MG63 (cell line): ENCODE results near the gene SNED1. TPM values are rescaled to one million over a fixed set of nuclear protein-coding genes. Genes with fewer than 3 reads are reported as not detected.

Experiments used
- DNase-seq: peaks from one replicate; pipeline ENCODE4 v3.0.0-alpha.2; 2020
- H3K27me3 ChIP-seq: fragments of 250-450 bp; sonication (Bioruptor Pico); 2 replicates; pipeline ENCODE4 v1.5.1; 2020; ENCODE audit warnings: mild to moderate bottlenecking, moderate library complexity
- H3K36me3 ChIP-seq: fragments of 250-450 bp; sonication (Bioruptor Pico); 2 replicates; pipeline ENCODE4 v1.5.1; 2020; ENCODE audit warnings: mild to moderate bottlenecking, moderate library complexity
- H3K4me3 ChIP-seq: fragments of 250-450 bp; sonication (Bioruptor Pico); 2 replicates; pipeline ENCODE4 v1.5.1; 2020; ENCODE audit warnings: mild to moderate bottlenecking, moderate library complexity
- H3K9me3 ChIP-seq: fragments of 250-450 bp; sonication (Bioruptor Pico); 2 replicates; pipeline ENCODE4 v1.5.1; 2020; ENCODE audit warnings: mild to moderate bottlenecking, moderate library complexity
- total RNA-seq: library from RNA; depleted of rRNA; stranded (reverse); fragments of >200 nt; shearing (Covaris generic); gene quantifications from 2 replicates; pipeline ENCODE4 v1.2.3, GENCODE V29; 2014; ENCODE audit warnings: low replicate concordance

The SNED1 gene
- total RNA-seq, 1 experiment from 2014 or later: 5.1 TPM

DNA sequence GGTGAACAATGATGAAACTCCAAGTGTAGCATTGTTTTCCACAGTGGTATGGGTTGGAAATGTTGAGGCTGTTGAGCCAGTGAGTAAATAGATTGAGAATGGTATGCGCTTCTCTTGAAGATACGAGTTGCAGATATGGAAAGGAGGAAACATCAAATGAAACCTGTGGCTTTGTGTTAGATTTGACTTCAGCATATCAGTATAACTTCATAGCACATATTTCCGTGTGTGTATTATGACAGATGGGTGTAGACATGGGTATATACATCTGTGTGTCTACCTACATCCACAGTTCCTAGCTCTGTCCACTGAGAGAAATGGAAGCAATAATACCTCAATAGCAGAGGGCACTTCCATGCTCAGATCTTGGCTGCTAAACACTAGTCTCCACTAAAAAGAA, 8.0 kb downstream of the SNED1 start:
- H3K9me3 ChIP-seq: peaks cover 32% of the 10 kb centered on the region
- no peak for DNase-seq
- peaks cover 24% of the 10 kb centered on the region for H3K36me3 ChIP-seq
- no peaks in the 10 kb centered on the region for H3K27me3 ChIP-seq
- H3K4me3 ChIP-seq: no peak overlapping the region

DNA sequence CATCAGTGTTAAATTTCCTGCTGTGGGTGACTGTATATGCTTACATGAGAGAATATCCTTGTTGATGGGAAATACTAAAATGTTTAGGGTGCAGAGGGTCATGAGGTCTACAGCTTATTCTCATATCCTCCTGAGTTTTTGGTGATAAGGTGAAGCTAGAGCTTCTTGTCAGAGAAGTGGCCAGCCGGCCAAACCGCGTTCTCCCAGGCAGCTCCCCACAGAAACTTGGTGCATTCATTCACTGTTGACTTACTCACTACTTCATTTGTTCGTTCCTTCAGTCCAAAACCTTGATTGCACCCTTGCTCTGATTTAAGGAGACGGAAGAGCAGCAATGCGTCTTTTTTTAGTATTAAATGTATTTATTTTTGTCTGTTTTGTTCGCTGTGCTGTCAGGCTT, 8.7 kb downstream of the SNED1 start:
- Histone ChIP-seq H3K36me3 (peaks cover 19% of the 10 kb centered on the region), H3K9me3 (peaks cover 32% of the 10 kb centered on the region), H3K4me3 (no peak overlapping the region), H3K27me3 (no peaks in the 10 kb centered on the region)
- no peak for DNase-seq

DNA sequence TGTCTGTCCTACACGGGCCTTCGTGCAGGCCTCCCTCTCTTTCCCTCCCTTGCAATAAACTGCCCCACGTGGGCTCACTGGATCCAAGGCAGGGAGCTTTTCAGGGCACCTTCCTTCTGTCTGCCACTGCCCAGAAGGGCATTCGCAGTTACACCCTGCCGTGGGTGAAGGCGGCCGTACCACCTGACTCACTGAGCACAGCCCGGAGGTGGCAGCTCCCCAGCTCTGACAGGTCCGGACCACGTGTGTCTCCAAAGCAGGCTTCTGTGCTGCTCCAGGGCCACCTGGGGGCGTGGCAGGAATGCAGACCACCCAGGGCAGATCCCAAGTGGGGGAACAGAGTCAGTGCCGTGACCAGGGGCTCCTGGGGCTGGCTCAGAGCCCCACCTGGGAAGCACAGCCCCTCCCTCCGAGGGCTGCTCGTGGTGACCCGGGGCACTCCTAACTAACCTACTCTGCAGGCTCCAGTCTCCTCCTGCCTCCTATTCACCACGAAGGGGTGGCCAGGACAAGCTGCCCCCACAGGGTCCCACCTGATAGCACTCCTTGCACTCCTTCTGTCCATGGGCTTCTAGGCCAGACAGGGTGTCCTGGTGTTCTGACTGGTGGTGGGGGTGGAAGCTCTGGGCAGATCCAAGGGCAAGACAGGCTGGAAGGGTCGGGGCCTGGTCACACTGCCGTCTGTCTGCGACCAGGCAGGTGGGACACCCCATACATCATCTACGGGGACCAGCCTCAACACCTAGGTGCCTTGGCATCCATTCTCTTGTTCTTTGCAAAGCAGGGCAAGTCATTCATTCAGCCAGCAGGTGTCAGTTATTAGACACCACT, 9.7 kb downstream of the SNED1 start:
- no peak for DNase-seq
- Histone ChIP-seq H3K36me3 (peaks cover 15% of the 10 kb centered on the region), H3K9me3 (peaks cover 32% of the 10 kb centered on the region), H3K27me3 (no peaks in the 10 kb centered on the region), H3K4me3 (no peak overlapping the region)

GRCh38 chr2:241008711-241009121, 10.3 kb downstream of the SNED1 start:
- H3K27me3 ChIP-seq: no peaks in the 10 kb centered on the region
- H3K36me3 ChIP-seq: peaks cover 12% of the 10 kb centered on the region
- peaks cover 25% of the 10 kb centered on the region for H3K9me3 ChIP-seq
- DNase-seq: no peak
- H3K4me3 ChIP-seq: no peak overlapping the region

- Histone ChIP-seq H3K27me3 (no peaks in the 10 kb centered on the region), H3K4me3 (no peak overlapping the region), H3K9me3 (peaks cover 21% of the 10 kb centered on the region), H3K36me3 (peaks cover 7% of the 10 kb centered on the region)
- DNase-seq: no peak
Measured at GRCh38 chr2:241009191-241009590, 10.8 kb downstream of the SNED1 start.

DNA sequence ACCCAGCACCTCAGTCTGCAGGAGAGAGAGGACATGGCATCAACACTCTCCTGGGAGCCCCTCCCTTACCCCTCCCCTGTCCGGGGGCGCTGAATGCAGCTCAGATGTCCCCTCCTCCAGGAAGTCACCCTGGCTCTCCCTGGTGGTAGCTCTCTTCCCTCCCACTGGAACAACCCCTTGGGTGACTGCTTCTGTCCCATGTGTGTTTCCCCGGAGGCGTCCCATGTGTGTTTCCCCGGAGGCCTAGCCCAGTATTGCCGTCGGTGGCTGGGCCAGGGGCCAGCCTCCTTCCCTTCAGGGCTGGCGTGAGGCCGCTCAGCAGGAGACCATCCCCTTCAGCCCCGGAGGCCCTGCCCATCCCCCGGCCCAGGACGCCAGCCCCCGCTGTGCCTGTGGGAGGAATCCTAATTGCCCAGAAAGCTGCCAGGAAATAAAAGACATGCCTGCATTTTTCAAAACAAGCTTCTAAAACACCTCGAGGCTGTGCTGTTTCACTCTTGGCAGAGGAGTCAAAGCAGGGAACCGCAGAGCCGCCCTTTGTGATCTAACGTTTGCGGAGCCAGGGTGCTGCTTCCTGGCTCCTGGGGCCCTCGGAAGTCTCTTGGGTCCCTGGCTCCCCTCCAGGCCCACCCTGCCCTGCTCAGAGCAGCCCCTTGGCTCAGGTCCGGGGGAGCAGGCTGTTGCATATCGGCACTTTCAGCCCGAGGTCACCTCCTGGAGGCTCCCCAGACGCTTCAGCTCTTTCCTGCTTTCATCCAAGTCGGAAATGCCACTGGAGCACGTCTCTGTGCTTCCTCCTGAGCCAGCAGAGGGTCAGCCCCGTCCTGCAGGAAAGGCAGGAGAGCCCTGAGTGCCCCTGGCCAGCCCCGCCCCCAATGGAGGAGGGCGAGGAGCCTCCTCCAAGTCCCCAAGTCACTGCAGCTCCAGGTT, 11.4 kb downstream of the SNED1 start:
- peak; percentile 95 for DNase-seq
- H3K4me3 ChIP-seq: peak overlapping the region; percentile 11; the same call in 1 of the 2 replicates
- peaks cover 7% of the 10 kb centered on the region for H3K36me3 ChIP-seq
- H3K27me3 ChIP-seq: no peaks in the 10 kb centered on the region
- peaks cover 16% of the 10 kb centered on the region for H3K9me3 ChIP-seq

- H3K4me3 ChIP-seq: peak overlapping the region; percentile 11; the same call in 1 of the 2 replicates
- H3K36me3 ChIP-seq: peaks cover 7% of the 10 kb centered on the region
- peaks cover 9% of the 10 kb centered on the region for H3K9me3 ChIP-seq
- H3K27me3 ChIP-seq: no peaks in the 10 kb centered on the region
- DNase-seq: no peak
Measured at GRCh38 chr2:241010531-241011295, 12.3 kb downstream of the SNED1 start.

DNA sequence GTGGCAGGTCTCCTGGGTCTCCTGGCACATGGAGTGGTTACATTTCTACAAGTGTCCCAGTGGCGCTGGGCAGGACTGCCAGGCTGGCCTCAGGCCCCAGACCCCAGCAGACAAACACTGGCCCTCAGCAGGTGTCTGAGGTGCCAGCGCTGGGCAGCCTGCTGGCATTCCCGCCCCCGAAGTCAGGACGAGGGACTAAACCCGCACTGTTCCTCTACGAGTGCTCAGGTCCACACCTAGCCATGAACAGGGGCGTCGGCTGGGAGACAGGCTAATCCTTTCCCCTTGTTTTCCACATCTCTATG, 12.8 kb downstream of the SNED1 start:
- Histone ChIP-seq H3K36me3 (peaks cover 3% of the 10 kb centered on the region), H3K9me3 (peaks cover 4% of the 10 kb centered on the region; the same call in 1 of the 2 replicates), H3K4me3 (no peak overlapping the region), H3K27me3 (no peaks in the 10 kb centered on the region)
- no peak for DNase-seq

GRCh38 chr2:241011751-241012510, 13.5 kb downstream of the SNED1 start:
- no peak overlapping the region for H3K4me3 ChIP-seq
- H3K9me3 ChIP-seq: no peaks in the 10 kb centered on the region
- no peak for DNase-seq
- no peaks in the 10 kb centered on the region for H3K27me3 ChIP-seq
- no peaks in the 10 kb centered on the region for H3K36me3 ChIP-seq

GRCh38 chr2:241014224-241014623, 15.8 kb downstream of the SNED1 start:
- H3K27me3 ChIP-seq: no peaks in the 10 kb centered on the region
- no peaks in the 10 kb centered on the region for H3K36me3 ChIP-seq
- DNase-seq: no peak
- H3K4me3 ChIP-seq: no peak overlapping the region
- H3K9me3 ChIP-seq: no peaks in the 10 kb centered on the region

GRCh38 chr2:241014764-241015163, 16.3 kb downstream of the SNED1 start:
- DNase-seq: no peak
- no peak overlapping the region for H3K4me3 ChIP-seq

DNA sequence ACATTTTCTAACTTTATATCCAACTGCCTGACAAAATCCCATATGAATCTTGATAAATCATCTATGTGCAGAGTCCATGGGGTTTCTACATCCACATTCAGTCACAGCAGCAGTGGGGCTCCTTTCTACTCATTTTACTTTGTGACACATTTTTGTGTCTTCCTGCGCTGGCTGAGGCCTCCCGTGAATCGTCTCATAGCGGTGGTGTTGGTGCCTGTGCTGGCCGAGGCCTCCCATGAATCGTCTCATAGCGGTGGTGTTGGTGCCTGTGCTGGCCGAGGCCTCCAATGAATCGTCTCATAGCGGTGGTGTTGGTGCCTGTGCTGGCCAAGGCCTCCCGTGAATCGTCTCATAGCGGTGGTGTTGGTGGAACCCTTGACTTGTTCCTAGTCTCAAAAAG, 17.0 kb downstream of the SNED1 start:
- Histone ChIP-seq H3K27me3 (no peaks in the 10 kb centered on the region), H3K4me3 (no peak overlapping the region), H3K9me3 (no peaks in the 10 kb centered on the region), H3K36me3 (no peaks in the 10 kb centered on the region)
- no peak for DNase-seq

More at GRCh38 chr2:241014764-241015163, 16.3 kb downstream of the SNED1 start:
- Histone ChIP-seq H3K27me3 (no peaks in the 10 kb centered on the region), H3K9me3 (no peaks in the 10 kb centered on the region), H3K36me3 (no peaks in the 10 kb centered on the region)

DNA sequence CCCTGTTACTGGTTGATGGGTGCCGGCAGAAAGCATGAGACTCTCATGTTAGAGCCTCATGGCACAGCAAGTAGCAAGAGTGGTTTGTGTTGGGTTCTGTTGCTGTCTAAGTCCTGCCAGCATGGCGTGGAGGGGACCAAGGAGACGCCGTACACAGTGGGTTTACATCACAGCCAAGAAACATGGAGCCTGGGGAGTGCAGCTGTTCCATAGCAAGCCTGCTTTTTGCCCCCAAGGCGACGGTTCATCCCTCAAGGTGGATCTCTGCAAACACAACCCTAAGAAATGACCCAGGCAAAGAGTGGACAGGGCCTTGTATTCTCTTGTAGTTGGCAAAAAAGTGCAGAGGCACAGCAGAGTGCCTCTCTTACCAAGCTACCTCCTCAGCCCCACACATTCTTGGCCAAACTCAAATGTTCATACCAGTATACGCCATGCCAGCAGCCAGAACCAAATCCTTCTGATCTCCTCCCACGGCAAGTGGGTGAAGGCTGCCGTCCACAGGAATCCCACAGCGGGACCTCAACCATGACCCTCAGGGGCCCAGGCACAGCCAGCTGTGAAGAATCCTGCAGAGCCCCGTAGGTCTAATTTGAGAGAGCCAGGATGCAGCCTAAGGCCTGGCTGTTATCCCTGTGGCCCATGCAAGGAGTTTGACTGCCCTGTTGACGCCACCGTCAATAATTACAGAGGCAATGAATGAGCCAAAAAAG, 19.0 kb downstream of the SNED1 start:
- no peak overlapping the region for H3K4me3 ChIP-seq
- H3K9me3 ChIP-seq: no peaks in the 10 kb centered on the region
- H3K27me3 ChIP-seq: no peaks in the 10 kb centered on the region
- DNase-seq: no peak
- H3K36me3 ChIP-seq: no peaks in the 10 kb centered on the region; the same call in 1 of the 2 replicates

GRCh38 chr2:241018051-241018891, 19.9 kb downstream of the SNED1 start:
- H3K4me3 ChIP-seq: no peak overlapping the region
- no peaks in the 10 kb centered on the region; the same call in 1 of the 2 replicates for H3K36me3 ChIP-seq
- H3K27me3 ChIP-seq: no peaks in the 10 kb centered on the region
- DNase-seq: no peak
- no peaks in the 10 kb centered on the region for H3K9me3 ChIP-seq
